Prostate gland (tissue), 2 donors: ENCODE results near the gene MYO9B.

Experiments used
- POLR2AphosphoS5 ChIP-seq: sonication (generic); formaldehyde crosslinking; IDR thresholded peaks from one replicate; pipeline ENCODE4 v1.6.1; 2017; ENCODE audit warnings: antibody characterized with exemption
- TF ChIP-seq, protein P1 (sequence below), 4 experiments: fragments of 200-600 bp in 2 of 4; fragments of 450-650 bp in 2 of 4; sonication (generic) in 2 of 4; IDR thresholded peaks; 1 replicate in 3 of 4; 2 replicates in 1 of 4; pipeline ENCODE4 v1.5.1; 2016 to 2019; ENCODE audit warnings: antibody characterized with exemption in 4 of 4, mild to moderate bottlenecking in 2 of 4, moderate library complexity in 2 of 4

DNA sequence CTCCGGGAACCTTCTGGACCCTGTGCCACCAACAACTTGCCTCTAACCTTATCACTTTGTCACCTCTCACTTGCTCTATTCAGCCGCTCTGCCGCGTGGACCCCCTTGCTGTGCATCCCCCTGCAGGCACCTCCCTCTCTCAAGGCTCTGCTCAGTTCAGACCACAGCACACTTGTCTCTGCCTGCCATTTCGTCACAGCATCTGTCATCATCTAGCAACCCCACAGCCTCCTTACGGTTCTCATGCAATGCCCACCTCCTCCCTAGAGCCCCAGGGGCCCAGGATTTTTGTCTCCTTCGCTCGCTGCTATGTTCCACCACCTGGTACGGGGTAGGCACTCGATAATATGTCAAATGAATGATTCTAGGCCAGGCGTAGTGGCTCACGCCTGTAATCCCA is 5.2 kb upstream of the MYO9B start:
- TF ChIP-seq, protein P1, sequence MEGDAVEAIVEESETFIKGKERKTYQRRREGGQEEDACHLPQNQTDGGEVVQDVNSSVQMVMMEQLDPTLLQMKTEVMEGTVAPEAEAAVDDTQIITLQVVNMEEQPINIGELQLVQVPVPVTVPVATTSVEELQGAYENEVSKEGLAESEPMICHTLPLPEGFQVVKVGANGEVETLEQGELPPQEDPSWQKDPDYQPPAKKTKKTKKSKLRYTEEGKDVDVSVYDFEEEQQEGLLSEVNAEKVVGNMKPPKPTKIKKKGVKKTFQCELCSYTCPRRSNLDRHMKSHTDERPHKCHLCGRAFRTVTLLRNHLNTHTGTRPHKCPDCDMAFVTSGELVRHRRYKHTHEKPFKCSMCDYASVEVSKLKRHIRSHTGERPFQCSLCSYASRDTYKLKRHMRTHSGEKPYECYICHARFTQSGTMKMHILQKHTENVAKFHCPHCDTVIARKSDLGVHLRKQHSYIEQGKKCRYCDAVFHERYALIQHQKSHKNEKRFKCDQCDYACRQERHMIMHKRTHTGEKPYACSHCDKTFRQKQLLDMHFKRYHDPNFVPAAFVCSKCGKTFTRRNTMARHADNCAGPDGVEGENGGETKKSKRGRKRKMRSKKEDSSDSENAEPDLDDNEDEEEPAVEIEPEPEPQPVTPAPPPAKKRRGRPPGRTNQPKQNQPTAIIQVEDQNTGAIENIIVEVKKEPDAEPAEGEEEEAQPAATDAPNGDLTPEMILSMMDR (IDR thresholded peaks at IDR 0.05), result no peak
- TF ChIP-seq POLR2AphosphoS5, result no peak
